Measurements from ENCODE around the gene CLTC. TPM values are rescaled to one million over a fixed set of nuclear protein-coding genes. Genes with fewer than 3 reads are reported as not detected.

CLTC gene
- total and polyA plus RNA-seq, 4 donors, result 274 to 600 (median 318) TPM

- Histone ChIP-seq H3K36me3 (ENCODE audit: control insufficient read depth, insufficient read depth, low read length) (no peaks in the 10 kb centered on the region), H3K4me3 (ENCODE audit: low read depth, low read length) (no peak overlapping the region), H3K9me3 (ENCODE audit: control insufficient read depth, insufficient read depth, low read length) (no peaks in the 10 kb centered on the region), H3K4me1 (ENCODE audit: control insufficient read depth, insufficient read depth, low read length) (peaks cover 9% of the 10 kb centered on the region), H3K27me3 (ENCODE audit: control insufficient read depth, insufficient read depth, low read length) (no peaks in the 10 kb centered on the region), H3K27ac (ENCODE audit: low read depth, low read length) (no peak overlapping the region)
- DNase-seq (ENCODE audit: low read depth in 4 of 6, low spot score in 6 of 6), result no peak
- 89% methylated on average over 1 of the region's 1 CpG for WGBS (ENCODE audit: insufficient coverage)
These were observed 11.6 kb downstream of the CLTC start for GRCh38 chr17:59631276-59631675.

DNA sequence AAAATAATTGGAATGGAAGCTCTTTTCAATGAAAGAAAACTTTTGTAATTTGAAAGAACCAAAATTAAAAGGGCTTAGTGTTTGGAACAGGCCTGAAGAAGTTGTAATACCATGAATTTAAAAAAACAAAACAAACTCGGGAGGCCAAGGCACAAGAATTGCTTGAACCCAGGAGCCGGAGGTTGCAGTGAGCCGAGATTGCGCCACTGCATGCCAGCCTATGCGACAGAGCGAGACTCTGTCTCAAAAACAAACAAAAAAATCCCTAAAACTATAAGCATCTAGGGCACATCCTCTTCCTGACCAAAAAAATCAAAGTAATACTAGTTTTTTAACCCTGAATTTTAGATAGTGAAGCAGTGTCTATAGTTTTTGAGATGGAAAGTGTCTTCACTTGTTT lies 12.7 kb downstream of the CLTC start:
- DNase-seq (ENCODE audit: low read depth in 4 of 6, low spot score in 6 of 6), result no peak
- H3K27ac ChIP-seq (ENCODE audit: low read depth, low read length), result no peak overlapping the region
- 83% methylated on average over 1 of the region's 6 CpGs for WGBS (ENCODE audit: insufficient coverage)

DNA sequence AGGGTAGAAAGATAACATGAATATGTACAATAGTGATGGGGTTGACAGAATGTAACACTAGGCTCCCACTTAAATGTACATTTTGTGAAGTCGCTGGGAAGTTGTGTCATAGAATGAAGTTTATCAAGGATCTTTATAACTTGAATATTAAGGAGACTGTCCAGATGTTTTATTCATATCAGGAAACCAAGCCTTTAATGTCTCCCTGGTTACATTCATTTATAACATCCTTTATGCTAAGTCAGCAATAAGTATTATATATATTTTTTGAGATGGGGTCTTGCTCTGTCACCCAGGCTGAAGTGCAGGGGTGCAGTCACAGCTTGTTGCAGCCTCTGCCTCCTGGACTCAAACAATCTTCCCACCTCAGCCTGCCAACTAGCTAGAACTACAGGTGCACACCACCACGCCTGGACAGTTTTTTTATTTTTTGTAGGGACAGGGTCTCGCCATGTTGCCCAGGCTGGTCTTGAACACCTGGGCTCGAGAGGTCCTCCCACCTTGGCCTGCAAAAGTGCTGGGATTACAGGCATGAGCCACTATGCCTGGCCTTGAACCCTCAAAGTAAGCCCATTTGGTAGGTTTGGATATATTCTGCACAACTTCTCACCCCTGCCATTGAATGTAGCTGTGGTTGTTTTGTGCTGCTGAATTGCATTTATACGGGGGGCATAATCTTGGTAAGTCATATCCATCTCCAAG lies 14.1 kb downstream of the CLTC start:
- no peak for DNase-seq (ENCODE audit: low read depth in 4 of 6, low spot score in 6 of 6)
- 80% methylated on average over 1 of the region's 5 CpGs for WGBS (ENCODE audit: insufficient coverage)
- Histone ChIP-seq H3K27ac (ENCODE audit: low read depth, low read length) (peak overlapping the region; percentile 40), H3K4me3 (ENCODE audit: low read depth, low read length) (no peak overlapping the region), H3K27me3 (ENCODE audit: control insufficient read depth, insufficient read depth, low read length) (no peaks in the 10 kb centered on the region), H3K36me3 (ENCODE audit: control insufficient read depth, insufficient read depth, low read length) (no peaks in the 10 kb centered on the region), H3K4me1 (ENCODE audit: control insufficient read depth, insufficient read depth, low read length) (peaks cover 6% of the 10 kb centered on the region), H3K9me3 (ENCODE audit: control insufficient read depth, insufficient read depth, low read length) (no peaks in the 10 kb centered on the region)

More for the DNA sequence above, 12.7 kb downstream of the CLTC start:
- Histone ChIP-seq H3K4me1 (ENCODE audit: control insufficient read depth, insufficient read depth, low read length) (peaks cover 6% of the 10 kb centered on the region), H3K36me3 (ENCODE audit: control insufficient read depth, insufficient read depth, low read length) (no peaks in the 10 kb centered on the region), H3K4me3 (ENCODE audit: low read depth, low read length) (no peak overlapping the region), H3K9me3 (ENCODE audit: control insufficient read depth, insufficient read depth, low read length) (no peaks in the 10 kb centered on the region), H3K27me3 (ENCODE audit: control insufficient read depth, insufficient read depth, low read length) (no peaks in the 10 kb centered on the region)

GRCh38 chr17:59634632-59635541 lies 15.2 kb downstream of the CLTC start:
- no peaks in the 10 kb centered on the region for H3K9me3 ChIP-seq (ENCODE audit: control insufficient read depth, insufficient read depth, low read length)
- no peak overlapping the region for H3K4me3 ChIP-seq (ENCODE audit: low read depth, low read length)
- peak in 1 of 6 donors; percentile 26 for DNase-seq (ENCODE audit: low read depth in 4 of 6, low spot score in 6 of 6)
- H3K4me1 ChIP-seq (ENCODE audit: control insufficient read depth, insufficient read depth, low read length), result peaks cover 6% of the 10 kb centered on the region
- no CpG with 5 or more reads among the region's 3 CpGs for WGBS (ENCODE audit: insufficient coverage)
- peak overlapping the region; percentile 49 for H3K27ac ChIP-seq (ENCODE audit: low read depth, low read length)
- no peaks in the 10 kb centered on the region for H3K27me3 ChIP-seq (ENCODE audit: control insufficient read depth, insufficient read depth, low read length)
- H3K36me3 ChIP-seq (ENCODE audit: control insufficient read depth, insufficient read depth, low read length), result no peaks in the 10 kb centered on the region

DNA sequence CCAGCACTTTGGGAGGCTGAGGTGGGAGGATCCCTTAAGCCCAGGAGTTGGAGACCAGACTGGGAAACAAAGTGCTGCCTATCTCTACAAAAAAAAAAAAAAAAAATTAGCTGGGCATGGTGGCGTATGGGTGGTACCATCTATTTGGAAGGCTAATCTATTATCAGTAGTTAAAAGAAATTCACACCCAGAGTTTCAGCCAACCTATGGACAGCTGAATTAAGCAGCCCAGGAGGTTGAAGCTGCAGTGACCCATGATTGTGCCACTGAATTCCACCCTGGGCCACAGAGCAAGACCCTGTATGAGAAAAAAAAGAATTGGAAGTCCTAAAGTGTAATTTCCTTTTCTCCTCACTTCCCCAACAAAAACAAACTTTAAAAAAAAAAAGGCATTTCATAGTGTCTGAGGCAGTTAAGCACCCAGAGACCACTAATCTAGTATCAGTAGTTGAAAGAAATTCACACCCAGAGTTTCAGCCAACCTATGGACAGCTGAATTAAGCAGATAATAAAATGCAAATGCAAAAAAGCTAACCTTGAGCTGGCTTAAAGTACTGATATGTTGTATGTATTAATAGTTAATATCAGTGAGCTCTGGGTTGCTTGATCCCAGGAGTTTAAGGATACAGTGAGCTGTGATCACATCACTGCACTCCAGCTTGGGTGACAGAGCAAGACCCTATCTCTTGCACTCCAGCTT lies 18.1 kb downstream of the CLTC start:
- H3K4me3 ChIP-seq (ENCODE audit: low read depth, low read length), result no peak overlapping the region
- no peak overlapping the region for H3K27ac ChIP-seq (ENCODE audit: low read depth, low read length)
- peaks cover 4% of the 10 kb centered on the region for H3K4me1 ChIP-seq (ENCODE audit: control insufficient read depth, insufficient read depth, low read length)
- H3K9me3 ChIP-seq (ENCODE audit: control insufficient read depth, insufficient read depth, low read length), result no peaks in the 10 kb centered on the region
- no peak for DNase-seq (ENCODE audit: low read depth in 4 of 6, low spot score in 6 of 6)
- H3K36me3 ChIP-seq (ENCODE audit: control insufficient read depth, insufficient read depth, low read length), result no peaks in the 10 kb centered on the region
- H3K27me3 ChIP-seq (ENCODE audit: control insufficient read depth, insufficient read depth, low read length), result no peaks in the 10 kb centered on the region
- WGBS (ENCODE audit: insufficient coverage), result no CpG with 5 or more reads among the region's 1 CpG

DNA sequence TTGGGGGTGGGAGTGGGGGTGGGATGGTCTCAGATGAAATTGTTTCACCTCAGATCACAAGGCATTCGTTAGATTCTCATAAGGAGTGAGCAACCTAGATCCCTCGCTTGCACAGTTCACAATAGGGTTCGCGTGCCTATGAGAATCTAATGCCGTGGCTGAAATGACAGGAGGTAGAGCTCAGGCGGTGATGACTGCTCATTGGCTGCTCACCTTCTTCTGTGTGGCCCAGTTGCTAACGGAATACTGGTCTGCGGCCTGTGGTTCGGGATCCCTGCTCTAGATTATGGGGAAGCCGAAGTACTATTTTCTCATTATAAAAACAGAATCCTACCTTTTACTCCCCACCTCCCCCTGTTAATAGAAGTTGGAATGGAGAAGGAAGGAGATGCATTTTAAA lies 18.9 kb downstream of the CLTC start:
- no peak overlapping the region for H3K27ac ChIP-seq (ENCODE audit: low read depth, low read length)
- WGBS (ENCODE audit: insufficient coverage), result 86% methylated on average over 5 of the region's 10 CpGs
- no peak overlapping the region for H3K4me3 ChIP-seq (ENCODE audit: low read depth, low read length)
- H3K36me3 ChIP-seq (ENCODE audit: control insufficient read depth, insufficient read depth, low read length), result no peaks in the 10 kb centered on the region
- H3K9me3 ChIP-seq (ENCODE audit: control insufficient read depth, insufficient read depth, low read length), result no peaks in the 10 kb centered on the region
- peaks cover 4% of the 10 kb centered on the region for H3K4me1 ChIP-seq (ENCODE audit: control insufficient read depth, insufficient read depth, low read length)
- no peaks in the 10 kb centered on the region for H3K27me3 ChIP-seq (ENCODE audit: control insufficient read depth, insufficient read depth, low read length)
- DNase-seq (ENCODE audit: low read depth in 4 of 6, low spot score in 6 of 6), result no peak

DNA sequence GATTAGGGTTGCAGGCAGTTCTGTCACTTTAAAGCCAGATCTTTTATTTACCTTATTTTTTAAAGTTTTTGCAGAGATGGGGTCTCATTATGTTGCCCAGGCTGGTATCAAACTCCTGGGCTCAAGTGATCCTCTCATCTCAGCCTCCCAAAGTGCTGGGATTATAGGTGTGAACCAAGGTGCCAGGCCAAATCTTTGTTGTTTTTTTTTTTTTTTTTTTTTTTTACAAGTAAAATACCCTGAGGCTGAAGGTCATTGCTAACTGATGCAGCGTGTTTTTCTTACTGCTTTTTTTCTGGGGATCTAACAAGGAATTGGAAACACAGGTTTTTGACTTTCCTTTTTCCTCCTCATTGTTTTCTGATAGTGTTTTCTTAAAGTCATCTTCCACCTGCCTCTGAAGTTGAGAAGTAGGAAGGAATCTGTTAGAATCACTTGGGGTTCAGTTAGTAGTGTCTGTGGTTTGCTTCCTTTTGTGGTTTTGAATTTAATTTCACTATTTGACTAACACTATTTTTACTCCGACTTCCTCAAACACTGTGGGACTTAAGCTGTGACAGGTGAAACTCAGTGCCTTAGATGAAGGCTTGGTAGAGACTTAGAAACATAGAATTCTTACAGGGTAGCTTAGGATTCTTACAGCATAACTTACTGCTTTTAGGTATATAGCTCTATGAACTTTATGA lies 22.2 kb downstream of the CLTC start:
- WGBS (ENCODE audit: insufficient coverage), result no CpG with 5 or more reads among the region's 2 CpGs
- no peak overlapping the region for H3K4me3 ChIP-seq (ENCODE audit: low read depth, low read length)
- no peaks in the 10 kb centered on the region for H3K9me3 ChIP-seq (ENCODE audit: control insufficient read depth, insufficient read depth, low read length)
- H3K36me3 ChIP-seq (ENCODE audit: control insufficient read depth, insufficient read depth, low read length), result peaks cover 4% of the 10 kb centered on the region
- DNase-seq (ENCODE audit: low read depth in 4 of 6, low spot score in 6 of 6), result no peak
- H3K27ac ChIP-seq (ENCODE audit: low read depth, low read length), result no peak overlapping the region
- H3K27me3 ChIP-seq (ENCODE audit: control insufficient read depth, insufficient read depth, low read length), result no peaks in the 10 kb centered on the region
- no peaks in the 10 kb centered on the region for H3K4me1 ChIP-seq (ENCODE audit: control insufficient read depth, insufficient read depth, low read length)

- WGBS (ENCODE audit: insufficient coverage), result no CpG with 5 or more reads among the region's 1 CpG
- Histone ChIP-seq H3K9me3 (ENCODE audit: control insufficient read depth, insufficient read depth, low read length) (no peaks in the 10 kb centered on the region), H3K27me3 (ENCODE audit: control insufficient read depth, insufficient read depth, low read length) (no peaks in the 10 kb centered on the region), H3K4me3 (ENCODE audit: low read depth, low read length) (no peak overlapping the region), H3K27ac (ENCODE audit: low read depth, low read length) (no peak overlapping the region), H3K36me3 (ENCODE audit: control insufficient read depth, insufficient read depth, low read length) (peaks cover 4% of the 10 kb centered on the region), H3K4me1 (ENCODE audit: control insufficient read depth, insufficient read depth, low read length) (no peaks in the 10 kb centered on the region)
- DNase-seq (ENCODE audit: low read depth in 4 of 6, low spot score in 6 of 6), result no peak
These were observed 22.9 kb downstream of the CLTC start for GRCh38 chr17:59642565-59642964.

All from spinal cord (tissue), 10 donors.